Gastroesophageal sphincter (tissue), 4 donors: ENCODE measurements around the gene VAV3. TPM values are rescaled to one million over a fixed set of nuclear protein-coding genes. Genes with fewer than 3 reads are reported as not detected.

Experiments used
- ATAC-seq: fragments of 150-250 bp; one replicate; pipeline ENCODE4 v1.9.1; 2016; ENCODE audit warnings: mild to moderate bottlenecking, moderate library complexity
- H3K27ac ChIP-seq, 4 donors: fragments of 200-600 bp; sonication (generic) in 3 of 4; 1 replicate in 3 of 4; 2 replicates in 1 of 4; pipeline ENCODE4 v1.5.1; 2016 to 2019
- H3K27me3 ChIP-seq: fragments of 200-600 bp; sonication (generic); one replicate; pipeline ENCODE4 v1.5.1; 2019
- H3K36me3 ChIP-seq, 2 donors: fragments of 200-600 bp; sonication (generic); one replicate each; pipeline ENCODE4 v1.5.1; 2019; ENCODE audit warnings: control low read depth in 1 of 2
- H3K4me1 ChIP-seq, 3 donors: fragments of 200-600 bp; sonication (generic); 1 replicate in 2 of 3; 2 replicates in 1 of 3; pipeline ENCODE4 v1.5.1; 2016 to 2019; ENCODE audit warnings: control low read depth in 2 of 3
- H3K4me3 ChIP-seq, 2 donors: fragments of 200-600 bp; sonication (generic); one replicate each; pipeline ENCODE4 v1.5.1; 2019; ENCODE audit warnings: mild to moderate bottlenecking in 1 of 2, moderate library complexity in 1 of 2
- H3K9me3 ChIP-seq, 3 donors: fragments of 200-600 bp; sonication (generic); one replicate each; pipeline ENCODE4 v1.5.1; 2017 to 2019; ENCODE audit warnings: control low read depth in 2 of 3
- EP300 ChIP-seq: sonication (generic); formaldehyde crosslinking; IDR thresholded peaks from one replicate; pipeline ENCODE4 v1.6.1; 2017; ENCODE audit warnings: antibody characterized with exemption, mild to moderate bottlenecking
- POLR2A ChIP-seq, 2 donors: fragments of 450-650 bp; IDR thresholded peaks; one replicate each; pipeline ENCODE4 v1.6.1; 2017; ENCODE audit warnings: antibody characterized with exemption in 2 of 2, mild to moderate bottlenecking in 2 of 2, moderate library complexity in 1 of 2
- POLR2AphosphoS5 ChIP-seq: sonication (generic); formaldehyde crosslinking; IDR thresholded peaks from one replicate; pipeline ENCODE4 v1.6.1; 2017; ENCODE audit warnings: antibody characterized with exemption
- WGBS, 2 donors: methylation state at CpG; one replicate each; pipeline ENCODE4 v1.1.5; 2018; ENCODE audit warnings: low coverage in 1 of 2; 5-methylcytosine and 5-hydroxymethylcytosine counted together
- total RNA-seq, 4 donors: library from RNA; depleted of rRNA; stranded (reverse); fragments of >200 nt; gene quantifications; one replicate each; pipeline ENCODE4 v1.1.0, GENCODE V29; 2016
- TF ChIP-seq, protein P1 (sequence below), 4 experiments: fragments of 200-600 bp in 2 of 4; fragments of 450-650 bp in 2 of 4; sonication (generic) in 1 of 4; IDR thresholded peaks; one replicate each; pipeline ENCODE4 v1.5.1; 2017 to 2019; ENCODE audit warnings: antibody characterized with exemption in 4 of 4, mild to moderate bottlenecking in 2 of 4, moderate library complexity in 2 of 4

VAV3 gene
- total RNA-seq, 4 donors from 2014 or later: 1.3 to 4.7 (median 2.9) TPM

DNA sequence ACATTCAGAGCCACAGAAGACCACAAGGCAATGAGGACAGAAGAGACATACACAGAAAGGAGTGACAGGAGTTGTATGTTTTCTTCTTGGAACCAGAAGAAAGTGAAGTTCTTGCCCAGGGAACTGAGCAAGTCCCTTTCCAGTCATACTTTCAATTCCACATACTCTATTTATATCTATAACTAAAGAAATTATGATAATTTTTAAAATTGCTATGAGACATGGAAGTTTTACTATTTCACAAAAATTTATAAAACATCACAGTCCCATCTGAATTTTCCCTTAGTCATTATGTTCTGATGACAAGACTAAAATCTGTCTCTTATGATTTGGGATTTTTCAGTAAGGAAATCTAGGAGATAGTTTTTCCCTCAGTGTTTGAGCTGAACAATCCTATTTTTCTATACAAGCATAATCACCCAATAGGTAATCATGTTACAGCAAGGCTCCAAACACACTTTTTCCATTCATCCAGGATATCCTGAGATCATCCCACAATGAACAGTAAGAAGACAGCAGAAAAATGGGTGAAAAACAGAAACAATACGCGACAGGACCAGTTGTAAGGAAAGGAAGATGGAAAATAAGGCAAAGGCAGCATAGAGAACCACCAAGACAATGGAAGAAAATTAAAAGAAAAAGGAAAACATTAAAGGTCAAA, 154.6 kb downstream of the VAV3 start:
- WGBS, 2 donors: 84 to 86% methylated on average over 2 of the region's 2 CpGs
- ATAC-seq: no peak
- TF ChIP-seq, protein P1, sequence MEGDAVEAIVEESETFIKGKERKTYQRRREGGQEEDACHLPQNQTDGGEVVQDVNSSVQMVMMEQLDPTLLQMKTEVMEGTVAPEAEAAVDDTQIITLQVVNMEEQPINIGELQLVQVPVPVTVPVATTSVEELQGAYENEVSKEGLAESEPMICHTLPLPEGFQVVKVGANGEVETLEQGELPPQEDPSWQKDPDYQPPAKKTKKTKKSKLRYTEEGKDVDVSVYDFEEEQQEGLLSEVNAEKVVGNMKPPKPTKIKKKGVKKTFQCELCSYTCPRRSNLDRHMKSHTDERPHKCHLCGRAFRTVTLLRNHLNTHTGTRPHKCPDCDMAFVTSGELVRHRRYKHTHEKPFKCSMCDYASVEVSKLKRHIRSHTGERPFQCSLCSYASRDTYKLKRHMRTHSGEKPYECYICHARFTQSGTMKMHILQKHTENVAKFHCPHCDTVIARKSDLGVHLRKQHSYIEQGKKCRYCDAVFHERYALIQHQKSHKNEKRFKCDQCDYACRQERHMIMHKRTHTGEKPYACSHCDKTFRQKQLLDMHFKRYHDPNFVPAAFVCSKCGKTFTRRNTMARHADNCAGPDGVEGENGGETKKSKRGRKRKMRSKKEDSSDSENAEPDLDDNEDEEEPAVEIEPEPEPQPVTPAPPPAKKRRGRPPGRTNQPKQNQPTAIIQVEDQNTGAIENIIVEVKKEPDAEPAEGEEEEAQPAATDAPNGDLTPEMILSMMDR (IDR thresholded peaks at IDR 0.05): no peak
- TF ChIP-seq POLR2AphosphoS5: no peak
- no peak for TF ChIP-seq EP300
- no peak for TF ChIP-seq POLR2A (IDR thresholded peaks at IDR 0.05)

DNA sequence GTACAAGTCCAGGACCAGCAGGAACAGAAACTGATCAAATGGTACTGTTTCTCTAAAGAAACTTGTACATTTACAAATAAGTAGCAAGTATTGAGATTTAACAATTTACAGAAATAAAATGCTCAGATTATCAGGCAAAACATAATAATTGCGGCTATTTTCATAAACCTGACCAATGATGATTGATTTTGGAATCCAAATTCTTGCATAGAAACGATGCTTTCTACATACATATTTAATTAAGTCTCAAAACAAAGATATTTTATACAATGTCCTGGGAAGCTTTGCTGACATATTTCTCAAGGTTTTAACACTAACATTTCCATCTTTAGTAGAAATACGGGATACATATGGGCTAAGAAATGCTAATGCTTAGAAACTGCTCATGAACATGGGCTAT, 157.1 kb downstream of the VAV3 start:
- Histone ChIP-seq H3K4me1 (no peaks in the 10 kb centered on the region), H3K4me3 (no peak overlapping the region), H3K27me3 (peaks cover 5% of the 10 kb centered on the region), H3K9me3 (no peaks in the 10 kb centered on the region), H3K27ac (no peak overlapping the region), H3K36me3 (no peaks in the 10 kb centered on the region)
- ATAC-seq: no peak
- 72 to 81% methylated on average over 3 of the region's 3 CpGs for WGBS, 2 donors
- TF ChIP-seq, protein P1 (IDR thresholded peaks at IDR 0.05): no peak

More for the DNA sequence above, 154.6 kb downstream of the VAV3 start:
- Histone ChIP-seq H3K27ac (no peak overlapping the region), H3K4me1 (no peaks in the 10 kb centered on the region), H3K27me3 (peaks cover 5% of the 10 kb centered on the region), H3K4me3 (no peak overlapping the region), H3K36me3 (no peaks in the 10 kb centered on the region), H3K9me3 (no peaks in the 10 kb centered on the region)

DNA sequence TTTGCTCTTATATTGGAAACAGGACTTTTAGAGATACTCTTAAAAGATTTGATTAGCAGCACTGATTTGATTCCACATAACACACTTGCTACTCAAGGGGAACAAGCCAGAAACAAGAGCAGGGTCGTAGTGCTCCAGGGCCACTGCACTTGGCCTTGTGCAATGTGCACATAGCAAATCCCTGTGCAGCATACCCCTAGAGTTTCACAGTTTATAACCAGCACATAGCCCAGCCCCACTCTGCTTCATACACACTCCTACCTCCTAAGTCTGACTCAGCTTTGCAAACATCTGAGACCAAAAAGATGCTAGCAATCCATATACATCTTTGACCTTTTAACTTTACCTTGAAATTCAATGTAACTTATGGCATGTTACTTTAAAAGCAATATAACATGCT, 157.6 kb downstream of the VAV3 start:
- no peak for TF ChIP-seq POLR2AphosphoS5
- WGBS, 2 donors: 100% methylated on average over 1 of the region's 1 CpG; no CpG with 5 or more reads in 1 of the 2 donors
- Histone ChIP-seq H3K4me3 (no peak overlapping the region), H3K36me3 (no peaks in the 10 kb centered on the region), H3K9me3 (no peaks in the 10 kb centered on the region), H3K27ac (no peak overlapping the region), H3K4me1 (no peaks in the 10 kb centered on the region), H3K27me3 (peaks cover 5% of the 10 kb centered on the region)
- no peak for ATAC-seq

DNA sequence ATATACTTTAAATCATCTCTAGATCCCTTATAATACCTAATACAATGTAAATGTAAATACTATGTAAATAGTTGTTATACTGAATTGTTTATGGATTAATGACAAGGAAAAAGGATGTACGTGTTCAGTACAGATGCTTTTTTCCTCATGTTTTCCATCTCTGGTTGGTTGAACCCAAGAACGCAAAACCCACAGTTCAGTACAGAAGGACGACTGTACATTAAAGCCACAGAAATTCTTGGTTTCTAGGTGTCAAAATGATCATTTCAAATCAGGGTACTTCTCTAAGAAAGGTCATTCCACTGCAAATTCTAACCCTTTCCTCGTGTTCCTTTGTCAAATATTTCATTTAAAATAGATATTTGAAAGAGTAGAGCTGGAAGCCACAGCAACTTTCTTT, 158.1 kb downstream of the VAV3 start:
- TF ChIP-seq POLR2A (IDR thresholded peaks at IDR 0.05) (no peak), EP300 (no peak), POLR2AphosphoS5 (no peak)
- TF ChIP-seq, protein P1 (IDR thresholded peaks at IDR 0.05): no peak
- H3K4me1 ChIP-seq: no peaks in the 10 kb centered on the region
- H3K4me3 ChIP-seq: no peak overlapping the region
- no peaks in the 10 kb centered on the region for H3K9me3 ChIP-seq
- H3K27me3 ChIP-seq: peaks cover 5% of the 10 kb centered on the region
- no peak overlapping the region for H3K27ac ChIP-seq
- ATAC-seq: no peak
- WGBS, 2 donors: 73 to 93% methylated on average over 4 of the region's 4 CpGs
- H3K36me3 ChIP-seq: no peaks in the 10 kb centered on the region

DNA sequence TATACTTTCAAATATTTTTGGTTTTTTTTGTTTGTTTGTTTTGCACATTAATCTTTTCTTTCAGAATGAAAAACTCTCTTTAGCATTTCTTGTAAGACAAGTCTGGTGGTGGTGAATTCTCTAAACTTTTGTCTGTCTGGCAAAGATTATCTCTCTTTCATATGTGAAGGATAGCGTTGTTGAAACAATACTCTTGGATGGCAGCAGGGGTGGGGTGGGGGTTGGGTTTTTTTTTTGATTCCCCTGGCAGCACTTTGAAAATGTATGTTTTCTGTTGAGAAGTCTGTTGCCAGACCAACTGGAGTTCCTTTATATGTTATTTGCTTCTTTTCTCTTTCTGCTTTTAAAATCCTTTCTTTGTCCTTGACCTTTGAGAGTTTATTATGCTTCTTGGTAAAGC, 160.2 kb downstream of the VAV3 start:
- WGBS, 2 donors: 57 to 67% methylated on average over 1 of the region's 1 CpG

More for the DNA sequence above, 160.2 kb downstream of the VAV3 start:
- no peaks in the 10 kb centered on the region for H3K4me1 ChIP-seq
- no peaks in the 10 kb centered on the region for H3K36me3 ChIP-seq
- H3K9me3 ChIP-seq: peaks cover 0 to 7% (median 0%) of the 10 kb centered on the region in 3 donors
- H3K27ac ChIP-seq: no peak overlapping the region
- no peak for ATAC-seq
- TF ChIP-seq, protein P1 (IDR thresholded peaks at IDR 0.05): no peak
- no peak overlapping the region for H3K4me3 ChIP-seq
- peaks cover 5% of the 10 kb centered on the region for H3K27me3 ChIP-seq
